ENCODE data around the gene G2E3.
"Not testable (repeated sequence)": the region's sequence is repeated elsewhere in the genome, so short reads cannot be mapped to it uniquely, and the experiment has no call there.

The G2E3 gene

GRCh38 chr14:30559638-30560091 is 707 bp downstream of the G2E3 start:
- no peak for DNase-seq (ENCODE audit: low read depth in 2 of 2)

- DNase-seq (ENCODE audit: low read depth in 2 of 2): no peak
Measured at GRCh38 chr14:30560581-30560980, 1.6 kb downstream of the G2E3 start.

- no peak for DNase-seq (ENCODE audit: low read depth in 2 of 2)
Measured at GRCh38 chr14:30564235-30564867, 5.4 kb downstream of the G2E3 start.

- no peak for DNase-seq (ENCODE audit: low read depth in 2 of 2)
Measured at GRCh38 chr14:30564868-30565248, 5.9 kb downstream of the G2E3 start.

- no peak for DNase-seq (ENCODE audit: low read depth in 2 of 2)
Measured at GRCh38 chr14:30569216-30569902, 10.4 kb downstream of the G2E3 start.

- DNase-seq (ENCODE audit: low read depth in 2 of 2): no peak
Measured at GRCh38 chr14:30569903-30570226, 10.9 kb downstream of the G2E3 start.

GRCh38 chr14:30572237-30572636 is 13.3 kb downstream of the G2E3 start:
- DNase-seq (ENCODE audit: low read depth in 2 of 2): no peak

GRCh38 chr14:30572771-30573170 is 13.8 kb downstream of the G2E3 start:
- DNase-seq (ENCODE audit: low read depth in 2 of 2): no peak

- DNase-seq (ENCODE audit: low read depth in 2 of 2): no peak
Measured at GRCh38 chr14:30573226-30573814, 14.4 kb downstream of the G2E3 start.

GRCh38 chr14:30573966-30574365 is 15.0 kb downstream of the G2E3 start:
- no peak for DNase-seq (ENCODE audit: low read depth in 2 of 2)

- DNase-seq (ENCODE audit: low read depth in 2 of 2): not testable (repeated sequence)
Measured at GRCh38 chr14:30574777-30575176, 15.8 kb downstream of the G2E3 start.

GRCh38 chr14:30576333-30576732 is 17.4 kb downstream of the G2E3 start:
- DNase-seq (ENCODE audit: low read depth in 2 of 2): not testable (repeated sequence)

- no peak for DNase-seq (ENCODE audit: low read depth in 2 of 2)
Measured at GRCh38 chr14:30580616-30581282, 21.8 kb downstream of the G2E3 start.

- no peak for DNase-seq (ENCODE audit: low read depth in 2 of 2)
Measured at GRCh38 chr14:30581283-30581625, 22.3 kb downstream of the G2E3 start.

GRCh38 chr14:30582376-30582775 is 23.4 kb downstream of the G2E3 start:
- no peak for DNase-seq (ENCODE audit: low read depth in 2 of 2)

- no peak for DNase-seq (ENCODE audit: low read depth in 2 of 2)
Measured at GRCh38 chr14:30584058-30584630, 25.2 kb downstream of the G2E3 start.

- DNase-seq (ENCODE audit: low read depth in 2 of 2): no peak
Measured at GRCh38 chr14:30585204-30585603, 26.2 kb downstream of the G2E3 start.

- no peak for DNase-seq (ENCODE audit: low read depth in 2 of 2)
Measured at GRCh38 chr14:30587141-30587540, 28.2 kb downstream of the G2E3 start.

GRCh38 chr14:30588873-30589272 is 29.9 kb downstream of the G2E3 start:
- DNase-seq (ENCODE audit: low read depth in 2 of 2): no peak

GRCh38 chr14:30596935-30597334 is 38.0 kb downstream of the G2E3 start:
- DNase-seq (ENCODE audit: low read depth in 2 of 2): no peak

- DNase-seq (ENCODE audit: low read depth in 2 of 2): no peak
Measured at GRCh38 chr14:30597504-30597903, 38.5 kb downstream of the G2E3 start.
